K562 (cell line): Measurements from ENCODE around the gene FAM167B. TPM values are rescaled to one million over a fixed set of nuclear protein-coding genes. Genes with fewer than 3 reads are reported as not detected.
A peak's percentile ranks its signal among the peaks of the same experiment; 100 is the strongest.

Experiments
- ATAC-seq: fragments of 200-7000 bp; cut with Tn5 transposase; 3 replicates; pipeline ENCODE4 v1.9.1; 2020; ENCODE audit warnings: moderate library complexity
- BruUV-seq: library from RNA; stranded (reverse); fragments of 400-500 nt; replicated peaks from 2 replicates; lab custom pipeline; 2021; lab: Mats Ljungman, UMichigan
- CTCF ChIA-PET: fragments of 300-600 bp; formaldehyde crosslinking; extraction: SDS; loops from one replicate; lab custom pipeline; 2021; ENCODE audit warnings: low intra/inter-chr PET ratio; lab: Yijun Ruan, JAX
- POLR2A ChIA-PET: fragments of 300-600, 350-650 bp; sonication (Branson Sonifier 250); formaldehyde crosslinking; extraction: SDS; loops from one replicate; lab custom pipeline; 2021; ENCODE audit warnings: antibody characterized with exemption, inconsistent platforms; lab: Yijun Ruan, JAX
- DNase-seq, 4 experiments: peaks; one replicate each; pipeline versions ENCODE4 v3.0.0 to v3.0.0-alpha.2; 2011 to 2018; ENCODE audit warnings: low spot score in 3 of 4, mixed read lengths in 3 of 4; ENCODE audit errors: extremely low read depth in 1 of 4
- FAIRE-seq: peaks from 2 replicates; lab custom pipeline; 2011; peaks lifted over from hg19 to GRCh38; lab: Jason Lieb, UNC
- H2AFZ ChIP-seq: 2 replicates; pipeline ENCODE4 v1.6.0; 2011; ENCODE audit warnings: low read depth, low read length, control low read depth, inconsistent platforms
- H3K27ac ChIP-seq: fragments of 200-600 bp; 3 replicates; pipeline ENCODE4 v1.8.0; 2011; ENCODE audit warnings: low read depth, mild to moderate bottlenecking, control low read depth, inconsistent platforms, low read length, moderate library complexity, mixed read lengths; ENCODE audit errors: extremely low read depth
- H3K27me3 ChIP-seq, 2 experiments: fragments of 300-600 bp in 1 of 2; 2 replicates in 1 of 2; 3 replicates in 1 of 2; pipeline versions ENCODE4 v1.6.0 to v1.8.0; 2011; ENCODE audit warnings: inconsistent platforms in 2 of 2, low read length in 2 of 2, mild to moderate bottlenecking in 1 of 2, mixed read lengths in 1 of 2, moderate library complexity in 1 of 2; ENCODE audit not compliant: control insufficient read depth in 2 of 2, insufficient read depth in 2 of 2
- H3K36me3 ChIP-seq: fragments of 300-600 bp; 3 replicates; pipeline ENCODE4 v1.8.0; 2011; ENCODE audit warnings: mild to moderate bottlenecking, low read length, inconsistent platforms; ENCODE audit not compliant: control insufficient read depth, insufficient read depth
- H3K4me1 ChIP-seq, 2 experiments: fragments of 200-600 bp in 1 of 2; replicated peaks in 1 of 2; 2 replicates in 1 of 2; 3 replicates in 1 of 2; pipeline versions ENCODE4 v1.5.1 to v1.8.0; 2011; ENCODE audit warnings: inconsistent platforms in 2 of 2, low read length in 2 of 2, mild to moderate bottlenecking in 1 of 2, mixed read lengths in 1 of 2, moderate library complexity in 1 of 2; ENCODE audit not compliant: control insufficient read depth in 2 of 2, insufficient read depth in 2 of 2
- H3K4me2 ChIP-seq: 2 replicates; pipeline ENCODE4 v1.6.1; 2011; ENCODE audit warnings: low read length, control low read depth, inconsistent platforms, mixed read lengths; ENCODE audit not compliant: insufficient read depth
- H3K4me3 ChIP-seq: fragments of 200-600 bp; sonication (generic), shearing (Covaris generic); 2 replicates; pipeline ENCODE4 v1.5.1; 2016; ENCODE audit warnings: control low read depth, inconsistent platforms
- H3K79me2 ChIP-seq: fragments of 200-600 bp; 3 replicates; pipeline ENCODE4 v1.8.0; 2011; ENCODE audit warnings: low read length, inconsistent platforms; ENCODE audit not compliant: control insufficient read depth, insufficient read depth
- H3K9ac ChIP-seq, 2 experiments: 2 replicates each; pipeline versions ENCODE4 v1.6.0 to v1.6.1; 2011; ENCODE audit warnings: low read depth in 2 of 2, low read length in 2 of 2, control low read depth in 1 of 2, inconsistent platforms in 1 of 2, mild to moderate bottlenecking in 1 of 2, mixed read lengths in 1 of 2; ENCODE audit not compliant: insufficient read depth in 1 of 2
- H3K9me1 ChIP-seq: one replicate; pipeline ENCODE4 v1.6.0; 2011; ENCODE audit warnings: inconsistent platforms, mild to moderate bottlenecking, low read length, moderate library complexity; ENCODE audit not compliant: control insufficient read depth, insufficient read depth
- H3K9me3 ChIP-seq: replicated peaks from 2 replicates; pipeline ENCODE4 v1.5.1; 2011; ENCODE audit warnings: low read depth, low read length, inconsistent platforms; ENCODE audit not compliant: control insufficient read depth, insufficient read depth
- H4K20me1 ChIP-seq: replicated peaks from 2 replicates; pipeline ENCODE4 v1.6.1; 2011; ENCODE audit warnings: low read length, inconsistent platforms, mixed read lengths; ENCODE audit not compliant: control insufficient read depth, insufficient read depth
- CBFA2T3 ChIP-seq: fragments of 450-650 bp; IDR thresholded peaks from 2 replicates; pipeline ENCODE4 v1.6.1; 2017
- CBX2 ChIP-seq: fragments of 200-600 bp; sonication (generic); IDR thresholded peaks from one replicate; pipeline ENCODE4 v1.6.1; 2012; ENCODE audit warnings: mild to moderate bottlenecking, low read length, inconsistent platforms; ENCODE audit not compliant: insufficient read depth, poor library complexity, severe bottlenecking
- FOXA3 ChIP-seq, 2 experiments: fragments of 450-650 bp in 1 of 2; sonication (generic) in 1 of 2; formaldehyde crosslinking; IDR thresholded peaks in 1 of 2; conservative IDR thresholded peaks in 1 of 2; 2 replicates each; pipeline versions ENCODE4 v1.4.0 to v1.8.0; 2020 to 2022; ENCODE audit warnings: mild to moderate bottlenecking in 2 of 2, missing genetic modification reagents in 1 of 2
- HNRNPUL1 ChIP-seq: fragments of 200-400 bp; formaldehyde crosslinking; IDR thresholded peaks from 2 replicates; pipeline ENCODE4 v1.6.1; 2017; ENCODE audit warnings: low read length
- KLF6 ChIP-seq: fragments of 250-450 bp; sonication (Bioruptor Pico); IDR thresholded peaks from 2 replicates; pipeline ENCODE4 v1.4.0; 2020; ENCODE audit warnings: mild to moderate bottlenecking, moderate library complexity, borderline replicate concordance
- NFRKB ChIP-seq: fragments of 450-650 bp; IDR thresholded peaks from 2 replicates; pipeline ENCODE4 v1.6.1; 2016; ENCODE audit warnings: low read depth
- PCBP2 ChIP-seq: fragments of 200-400 bp; formaldehyde crosslinking; IDR thresholded peaks from 2 replicates; pipeline ENCODE4 v1.6.1; 2018; ENCODE audit warnings: low read length, low read depth, mild to moderate bottlenecking, moderate library complexity; ENCODE audit not compliant: poor library complexity, severe bottlenecking
- SPI1 ChIP-seq: IDR thresholded peaks from 2 replicates; pipeline ENCODE4 v1.6.1; 2011; ENCODE audit warnings: low read depth, low read length, control low read depth, borderline replicate concordance
- SREBF1 ChIP-seq: fragments of 150-350 bp; IDR thresholded peaks from 2 replicates; pipeline ENCODE4 v1.6.1; 2014; ENCODE audit warnings: antibody characterized with exemption, low read depth, low read length, borderline replicate concordance
- TEAD2 ChIP-seq: fragments of 450-650 bp; IDR thresholded peaks from 2 replicates; pipeline ENCODE4 v1.6.1; 2016; ENCODE audit warnings: missing genetic modification characterization, control low read depth, missing compliant biosample characterization
- ZNF263 ChIP-seq: sonication (generic); formaldehyde crosslinking; IDR thresholded peaks from 2 replicates; pipeline ENCODE4 v1.8.0; 2022; ENCODE audit warnings: mild to moderate bottlenecking, missing genetic modification reagents, borderline replicate concordance
- ZNF282 ChIP-seq: sonication (generic); formaldehyde crosslinking; IDR thresholded peaks from 2 replicates; pipeline ENCODE4 v1.8.1; 2023; ENCODE audit warnings: missing genetic modification reagents
- ZNF57 ChIP-seq: fragments of 450-650 bp; formaldehyde crosslinking; IDR thresholded peaks from 2 replicates; pipeline ENCODE4 v1.4.0; 2020; ENCODE audit warnings: mild to moderate bottlenecking, moderate library complexity
- WGBS: fragments of 100-300 bp; shearing (Covaris generic); methylation state at CpG from one replicate; pipeline ENCODE4 v1.1.6; 2016; ENCODE audit warnings: low coverage, mixed read lengths; ENCODE audit not compliant: insufficient coverage; ENCODE audit errors: missing lambda C conversion rate; 5-methylcytosine and 5-hydroxymethylcytosine counted together
- in situ Hi-C: fragments of 300-500 bp; cut with MboI; formaldehyde crosslinking; loops from 4 replicates; pipeline ENCODE4 v1.15.0; 2018; ENCODE audit warnings: inconsistent platforms, mixed read lengths
- intact Hi-C: fragments of 100-400 bp; cut with micrococcal nuclease; formaldehyde crosslinking; loops from 2 replicates; pipeline ENCODE4 v1.14.2; 2022
- polyA plus RNA-seq, 8 experiments: library from polyadenylated mRNA; depleted of rRNA in 4 of 8; stranded (reverse) in 5 of 8; unstranded in 3 of 8; fragments of >200 nt; fragmentation: Nextera tagmentation in 2 of 8; fragmentation: Illumina TruSeq in 1 of 8; extraction: Ambion mirVana in 2 of 8; extraction: Trizol in 1 of 8; gene quantifications; 2 replicates each; pipeline versions ENCODE4 v1.2.1 to v1.2.3, GENCODE V29; 2011 to 2014; ENCODE audit warnings: inconsistent platforms in 1 of 8, missing spikeins in 1 of 8
- total RNA-seq, 7 experiments: library from RNA; depleted of rRNA in 6 of 7; stranded (reverse); fragments of >200 nt in 6 of 7; fragmentation: Illumina TruSeq in 2 of 7; extraction: Trizol in 2 of 7; gene quantifications; 2 replicates each; pipeline versions ENCODE4 v1.2.1 to v1.2.3, GENCODE V29; 2011 to 2021; ENCODE audit warnings: low replicate concordance in 1 of 7
- TF ChIP-seq, protein P1 (sequence below): fragments of 450-650 bp; IDR thresholded peaks from 2 replicates; pipeline ENCODE4 v1.6.1; 2017; ENCODE audit warnings: antibody characterized with exemption

Gene FAM167B
- total and polyA plus RNA-seq, 9 of the 15 experiments (the other 6 are each of a cell fraction or from before 2014, with no cell fraction given): not detected

DNA sequence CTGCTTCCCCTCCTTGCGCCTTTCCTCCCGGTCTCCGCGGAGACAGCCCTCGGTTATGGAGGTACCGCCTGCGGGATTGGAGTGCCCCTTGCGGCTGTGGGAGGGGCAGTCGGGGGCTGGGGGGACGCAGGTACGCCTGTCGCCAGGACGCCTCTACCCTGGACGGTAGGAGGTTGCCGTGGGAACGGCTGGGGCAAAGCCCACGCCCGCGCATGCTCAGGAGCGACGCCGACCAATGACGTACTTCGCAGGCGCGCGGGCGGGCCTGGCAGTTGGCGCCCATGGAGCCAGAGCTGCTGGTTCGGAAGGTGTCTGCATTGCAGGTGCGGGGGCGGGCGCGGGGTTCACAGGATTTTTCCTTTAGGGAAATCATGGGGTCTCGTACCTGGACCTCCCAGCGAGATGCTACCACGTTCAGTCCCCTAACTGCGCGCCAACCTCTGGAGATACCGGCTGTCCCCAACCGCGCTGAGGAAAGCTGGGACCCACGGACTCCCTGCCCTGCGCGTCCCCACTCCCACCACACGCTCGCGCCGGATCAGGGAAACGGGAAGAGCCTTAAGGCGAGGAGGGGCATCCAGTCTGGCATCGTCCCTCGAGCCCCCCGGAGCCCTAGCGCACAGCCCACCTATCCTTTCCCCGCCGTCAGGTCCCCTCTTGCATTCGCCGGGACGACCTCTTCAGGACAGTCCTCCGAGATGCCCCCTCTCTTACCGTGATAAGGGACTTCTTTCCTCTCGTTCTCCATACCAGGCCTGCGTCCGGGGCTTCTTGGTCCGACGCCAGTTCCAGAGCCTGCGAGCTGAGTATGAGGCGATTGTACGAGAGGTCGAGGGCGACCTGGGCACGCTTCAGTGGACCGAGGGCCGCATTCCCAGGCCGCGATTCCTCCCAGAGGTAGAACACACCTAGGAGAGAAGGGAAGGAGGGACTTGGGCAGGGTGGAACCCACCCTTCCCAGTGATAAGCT is 41.3 kb upstream of the FAM167B start, which contains the start of gene IQCC:
Gene IQCC, plus strand, starts transcription at position 271 of the 970 bp plus-strand sequence. Its CDS starts 11 bp downstream, at position 282.
- POLR2A ChIA-PET: interaction anchor here (0.5 to 7.8 kb wide), 13 partner anchors 10 to 170 kb away, joined by 3 to 80 read pairs (median 4); partner anchors contain the start of genes HDAC1, KPNA6 and MARCKSL1
- WGBS: 2% methylated on average over 76 of the region's 77 CpGs
- peaks cover 25% of the 10 kb centered on the region for H3K79me2 ChIP-seq
- FAIRE-seq (peak; percentile 75), ATAC-seq (peak; percentile 79), DNase-seq (peak; percentile 96 to 98 (median 97))
- H3K9ac ChIP-seq: peak within 1 kb of the TSS; percentile 90 to 100
- H2AFZ ChIP-seq: peak within 1 kb of the TSS; percentile 92
- CTCF ChIA-PET: no interaction called here
- H3K4me1 ChIP-seq: peaks cover 22 to 47% of the 10 kb centered on the region in 2 experiments
- in situ Hi-C loops (no loop called here), intact Hi-C loops (loop anchor here (5.0 kb wide), 1 partner anchor 42 kb away; the partner anchor contains the start of gene FAM167B)
- no peaks in the 10 kb centered on the region for H3K27me3 ChIP-seq
- H3K9me3 ChIP-seq: no peaks in the 10 kb centered on the region
- BruUV-seq: TSS peak; percentile 84
- H4K20me1 ChIP-seq: no peaks in the 10 kb centered on the region
- peak within 1 kb of the TSS; percentile 99 for H3K4me2 ChIP-seq
- peaks cover 4% of the 10 kb centered on the region for H3K9me1 ChIP-seq
- H3K27ac ChIP-seq: peak within 1 kb of the TSS; percentile 87
- H3K36me3 ChIP-seq: peaks cover 28% of the 10 kb centered on the region; the same call in 2 of the 3 replicates
- H3K4me3 ChIP-seq: peak within 1 kb of the TSS; percentile 74
- TF ChIP-seq HNRNPUL1: no peak
- TF ChIP-seq CBX2: no peak
- TF ChIP-seq TEAD2 (tag): no peak
- no peak for TF ChIP-seq SPI1
- no peak for TF ChIP-seq ZNF57 (CRISPR knock-in tag)
- TF ChIP-seq PCBP2: no peak
- peak; percentile 39; the same call in 1 of the 2 replicates for TF ChIP-seq ZNF263 (CRISPR knock-in tag)
- TF ChIP-seq SREBF1: no peak
- no peak for TF ChIP-seq KLF6
- 0 out of 2 replicates have a peak, but pooled peaks have one; percentile 79 for TF ChIP-seq ZNF282
- peak; percentile 57; the same call in 1 of the 2 replicates for TF ChIP-seq NFRKB
- TF ChIP-seq, protein P1, sequence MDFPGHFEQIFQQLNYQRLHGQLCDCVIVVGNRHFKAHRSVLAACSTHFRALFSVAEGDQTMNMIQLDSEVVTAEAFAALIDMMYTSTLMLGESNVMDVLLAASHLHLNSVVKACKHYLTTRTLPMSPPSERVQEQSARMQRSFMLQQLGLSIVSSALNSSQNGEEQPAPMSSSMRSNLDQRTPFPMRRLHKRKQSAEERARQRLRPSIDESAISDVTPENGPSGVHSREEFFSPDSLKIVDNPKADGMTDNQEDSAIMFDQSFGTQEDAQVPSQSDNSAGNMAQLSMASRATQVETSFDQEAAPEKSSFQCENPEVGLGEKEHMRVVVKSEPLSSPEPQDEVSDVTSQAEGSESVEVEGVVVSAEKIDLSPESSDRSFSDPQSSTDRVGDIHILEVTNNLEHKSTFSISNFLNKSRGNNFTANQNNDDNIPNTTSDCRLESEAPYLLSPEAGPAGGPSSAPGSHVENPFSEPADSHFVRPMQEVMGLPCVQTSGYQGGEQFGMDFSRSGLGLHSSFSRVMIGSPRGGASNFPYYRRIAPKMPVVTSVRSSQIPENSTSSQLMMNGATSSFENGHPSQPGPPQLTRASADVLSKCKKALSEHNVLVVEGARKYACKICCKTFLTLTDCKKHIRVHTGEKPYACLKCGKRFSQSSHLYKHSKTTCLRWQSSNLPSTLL: no peak
- TF ChIP-seq FOXA3 (CRISPR knock-in tag; conservative IDR thresholded peaks at IDR 0.05 in 1 of 2, IDR thresholded peaks at IDR 0.05 in 1 of 2): peak in 1 of 2 experiments; percentile 64; a peak in 1 of 4 replicates
- no peak for TF ChIP-seq CBFA2T3
